Adipocyte (in vitro differentiated cells): ENCODE data around the gene PPP1R10.

Source experiments
- DNase-seq: peaks from one replicate; pipeline ENCODE4 v3.0.0-alpha.2; 2015; ENCODE audit warnings: low read depth
- H3K27me3 ChIP-seq: replicated peaks from 2 replicates; pipeline ENCODE4 v1.7.0; 2013; ENCODE audit warnings: mild to moderate bottlenecking, low read length, moderate library complexity; ENCODE audit not compliant: control insufficient read depth, insufficient read depth
- H3K36me3 ChIP-seq: 2 replicates; pipeline ENCODE4 v1.7.0; 2013; ENCODE audit warnings: low read length, mild to moderate bottlenecking, moderate library complexity; ENCODE audit not compliant: control insufficient read depth, insufficient read depth, severe bottlenecking
- H3K4me1 ChIP-seq: 2 replicates; pipeline ENCODE4 v1.7.0; 2013; ENCODE audit warnings: mild to moderate bottlenecking, low read length, moderate library complexity; ENCODE audit not compliant: control insufficient read depth, insufficient read depth
- H3K4me3 ChIP-seq: 2 replicates; pipeline ENCODE4 v1.7.0; 2013; ENCODE audit warnings: mild to moderate bottlenecking, low read length, moderate library complexity
- H3K9ac ChIP-seq: 2 replicates; pipeline ENCODE4 v1.7.0; 2013; ENCODE audit warnings: mild to moderate bottlenecking, low read length, moderate library complexity
- H3K9me3 ChIP-seq: 2 replicates; pipeline ENCODE4 v1.7.0; 2013; ENCODE audit warnings: mild to moderate bottlenecking, low read length, moderate library complexity; ENCODE audit not compliant: control insufficient read depth

PPP1R10 gene

DNA sequence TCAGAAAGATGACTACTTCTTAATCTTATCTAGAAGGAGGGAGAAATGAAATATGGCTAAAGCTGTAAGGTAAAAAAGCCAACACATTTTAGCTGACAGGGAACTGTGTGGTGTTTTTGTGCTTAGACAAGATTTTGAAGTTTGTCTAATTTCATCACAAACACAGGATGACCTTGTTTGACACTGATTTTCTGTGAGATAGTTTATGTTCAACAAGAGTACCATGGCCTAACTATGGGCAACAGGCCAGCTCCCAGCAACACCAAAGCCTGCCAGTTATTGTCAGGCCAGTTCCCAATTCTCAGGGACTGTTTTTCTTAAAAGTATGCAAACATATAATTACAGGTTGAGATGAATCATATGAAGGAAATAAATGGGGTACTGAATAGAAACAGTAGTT, 51.3 kb downstream of the PPP1R10 start:
- peaks cover 16% of the 10 kb centered on the region for H3K4me1 ChIP-seq
- peaks cover 29% of the 10 kb centered on the region for H3K36me3 ChIP-seq
- no peaks in the 10 kb centered on the region for H3K9me3 ChIP-seq
- no peak overlapping the region for H3K9ac ChIP-seq
- no peaks in the 10 kb centered on the region for H3K27me3 ChIP-seq
- no peak overlapping the region for H3K4me3 ChIP-seq
- no peak for DNase-seq

DNA sequence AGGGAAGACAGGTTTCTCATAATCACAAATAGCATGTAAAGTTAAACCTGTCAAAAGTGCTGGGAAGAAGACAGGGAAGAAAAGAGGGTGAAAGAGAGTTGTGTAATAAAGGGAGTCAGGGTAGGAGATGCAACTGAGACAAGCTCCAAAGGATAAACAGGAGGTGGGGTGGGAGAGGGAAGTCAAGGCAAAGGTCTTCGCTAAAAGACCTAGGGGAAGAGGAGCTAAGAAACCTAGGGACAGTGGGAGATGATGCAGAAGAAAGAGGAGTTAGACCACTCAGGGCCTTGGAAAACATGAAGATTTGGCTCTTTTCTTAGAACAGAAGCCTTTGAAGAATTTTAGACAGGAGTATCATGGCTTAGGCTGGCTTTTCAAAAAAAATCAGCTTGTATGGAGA, 52.9 kb downstream of the PPP1R10 start:
- Histone ChIP-seq H3K36me3 (peaks cover 29% of the 10 kb centered on the region), H3K9me3 (no peaks in the 10 kb centered on the region), H3K4me1 (peaks cover 7% of the 10 kb centered on the region), H3K4me3 (no peak overlapping the region), H3K9ac (no peak overlapping the region), H3K27me3 (no peaks in the 10 kb centered on the region)
- DNase-seq: no peak

DNA sequence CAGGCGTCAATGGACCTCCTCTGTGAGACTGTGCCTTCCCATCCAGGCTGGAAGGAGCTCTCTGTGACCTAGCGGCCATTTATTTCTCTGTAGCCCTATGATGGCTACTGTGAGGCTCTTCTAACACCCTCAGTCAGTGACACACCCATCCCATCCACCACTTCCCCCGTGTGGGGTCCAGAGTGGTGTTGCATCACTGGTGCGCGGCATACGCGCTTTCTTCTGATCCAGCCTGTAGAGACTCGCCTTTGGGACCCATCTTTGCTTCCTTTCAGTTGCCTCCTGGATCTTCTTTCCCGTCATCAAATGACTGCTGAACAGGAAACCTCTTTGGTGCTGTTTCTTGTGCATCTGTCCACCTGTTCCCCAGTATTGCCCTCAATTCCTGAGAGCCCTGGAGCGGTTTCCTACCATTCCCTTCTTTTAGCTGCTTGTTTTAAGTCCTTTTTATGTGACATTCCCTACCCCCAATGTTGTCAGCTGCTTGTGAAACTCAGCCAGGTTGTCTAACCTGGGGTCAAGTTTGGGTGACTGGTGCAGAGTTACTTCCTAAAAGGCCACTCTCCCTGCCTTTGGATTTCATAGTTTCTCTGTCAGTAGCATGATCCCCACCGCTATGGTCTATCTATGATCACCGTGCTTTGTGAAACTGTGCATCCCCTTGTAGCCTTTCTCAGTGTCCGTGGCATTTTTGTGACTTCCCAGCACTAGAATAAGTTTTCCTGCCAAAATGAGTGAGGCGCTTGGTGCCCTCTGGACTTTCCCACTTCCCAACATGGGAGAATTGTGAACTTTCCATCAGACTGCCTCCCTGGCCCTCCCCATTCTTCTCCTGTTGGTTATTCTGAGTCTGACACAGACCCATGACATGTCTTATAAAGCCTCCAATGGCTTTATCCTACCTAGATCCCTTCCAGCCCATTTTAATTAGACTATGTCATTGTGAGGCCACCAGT, 54.3 kb downstream of the PPP1R10 start:
- Histone ChIP-seq H3K9ac (no peak overlapping the region), H3K36me3 (peaks cover 29% of the 10 kb centered on the region), H3K27me3 (no peaks in the 10 kb centered on the region), H3K9me3 (no peaks in the 10 kb centered on the region), H3K4me3 (no peak overlapping the region), H3K4me1 (peaks cover 16% of the 10 kb centered on the region)
- no peak for DNase-seq

DNA sequence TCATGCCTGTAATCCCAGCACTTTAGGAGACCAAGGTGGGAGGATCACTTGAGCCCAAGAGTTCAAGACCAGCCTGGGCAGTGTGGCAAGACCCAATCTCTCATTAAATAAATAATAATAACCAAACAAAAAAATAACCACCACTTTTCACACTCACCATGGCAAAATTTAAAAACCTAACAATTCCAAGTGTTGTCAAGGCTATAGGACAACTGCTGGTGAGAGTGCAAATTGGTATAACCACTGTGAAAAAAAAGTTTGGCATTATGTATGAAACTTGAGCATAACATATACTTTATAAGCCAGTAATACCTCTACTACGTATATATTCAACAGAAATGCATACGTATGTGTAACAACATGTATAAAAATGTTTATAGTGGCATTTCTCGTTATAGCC, 56.1 kb downstream of the PPP1R10 start:
- H3K36me3 ChIP-seq: peaks cover 29% of the 10 kb centered on the region
- no peaks in the 10 kb centered on the region for H3K27me3 ChIP-seq
- H3K4me1 ChIP-seq: peaks cover 18% of the 10 kb centered on the region
- H3K4me3 ChIP-seq: no peak overlapping the region
- H3K9me3 ChIP-seq: no peaks in the 10 kb centered on the region
- no peak overlapping the region for H3K9ac ChIP-seq
- no peak for DNase-seq

DNA sequence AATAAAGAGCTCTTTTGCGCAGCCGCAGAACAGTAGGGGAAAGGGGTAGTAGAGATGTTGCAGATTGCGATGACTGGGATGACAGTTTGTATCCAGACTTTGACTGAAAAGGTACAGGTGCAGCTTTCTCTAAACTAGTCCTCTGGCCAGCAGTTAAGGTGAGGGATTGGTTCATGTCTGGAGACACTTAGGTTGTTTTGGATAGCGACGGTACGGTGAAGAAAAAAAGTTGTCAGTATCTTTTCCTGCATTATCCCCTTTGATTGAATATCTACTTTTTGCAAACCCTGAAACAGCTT, 59.4 kb downstream of the PPP1R10 start:
- Histone ChIP-seq H3K36me3 (peaks cover 30% of the 10 kb centered on the region), H3K9ac (peak overlapping the region; percentile 98), H3K9me3 (no peaks in the 10 kb centered on the region), H3K4me1 (peaks cover 24% of the 10 kb centered on the region), H3K27me3 (no peaks in the 10 kb centered on the region), H3K4me3 (peak overlapping the region; percentile 100)
- DNase-seq: no peak

DNA sequence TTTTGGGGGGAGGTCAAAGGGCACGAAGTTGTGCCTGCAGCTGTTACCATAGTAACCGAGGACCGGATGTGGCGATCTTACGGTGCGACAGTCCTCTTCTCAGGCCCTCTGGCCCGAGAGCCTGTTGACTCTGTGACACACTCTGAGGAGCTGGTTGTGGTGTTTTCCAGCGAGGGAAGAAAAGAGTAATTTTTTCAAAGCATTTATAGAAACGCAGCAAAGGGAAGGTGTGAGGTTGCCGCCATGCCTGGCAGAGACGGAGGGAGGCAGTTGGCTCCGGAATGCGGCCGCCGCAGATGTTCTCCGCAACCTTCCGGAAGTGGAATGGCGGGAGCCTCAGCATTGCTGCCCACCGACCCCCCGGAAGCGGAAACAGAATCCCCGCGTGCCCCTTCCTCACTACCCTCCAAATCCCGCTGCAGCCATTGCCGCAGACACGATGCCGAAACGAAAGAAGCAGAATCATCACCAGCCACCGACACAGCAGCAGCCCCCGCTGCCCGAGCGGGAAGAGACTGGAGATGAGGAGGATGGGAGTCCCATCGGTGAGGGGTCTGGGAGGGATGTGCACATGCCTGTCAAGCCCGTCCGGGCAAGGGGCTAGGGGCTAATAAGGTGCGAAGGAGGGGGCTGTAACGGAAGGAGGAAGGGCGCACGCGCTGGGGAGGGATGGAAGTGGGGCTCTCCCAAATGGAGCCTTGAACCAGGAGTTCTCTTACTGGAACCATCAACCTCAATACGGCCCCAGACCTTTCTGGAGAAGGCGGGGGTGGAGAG, 59.9 kb downstream of the PPP1R10 start, which contains the start of gene PRR3:
Gene PRR3 (plus strand): TSS at position 390 of the 777 bp plus-strand sequence. CDS start 50 bp downstream, at position 440.
- peak; percentile 93 for DNase-seq
- peaks cover 24% of the 10 kb centered on the region for H3K4me1 ChIP-seq
- H3K36me3 ChIP-seq: peaks cover 30% of the 10 kb centered on the region
- no peaks in the 10 kb centered on the region for H3K27me3 ChIP-seq
- peak within 1 kb of the TSS; percentile 100 for H3K4me3 ChIP-seq
- H3K9ac ChIP-seq: peak within 1 kb of the TSS; percentile 98
- no peaks in the 10 kb centered on the region for H3K9me3 ChIP-seq

DNA sequence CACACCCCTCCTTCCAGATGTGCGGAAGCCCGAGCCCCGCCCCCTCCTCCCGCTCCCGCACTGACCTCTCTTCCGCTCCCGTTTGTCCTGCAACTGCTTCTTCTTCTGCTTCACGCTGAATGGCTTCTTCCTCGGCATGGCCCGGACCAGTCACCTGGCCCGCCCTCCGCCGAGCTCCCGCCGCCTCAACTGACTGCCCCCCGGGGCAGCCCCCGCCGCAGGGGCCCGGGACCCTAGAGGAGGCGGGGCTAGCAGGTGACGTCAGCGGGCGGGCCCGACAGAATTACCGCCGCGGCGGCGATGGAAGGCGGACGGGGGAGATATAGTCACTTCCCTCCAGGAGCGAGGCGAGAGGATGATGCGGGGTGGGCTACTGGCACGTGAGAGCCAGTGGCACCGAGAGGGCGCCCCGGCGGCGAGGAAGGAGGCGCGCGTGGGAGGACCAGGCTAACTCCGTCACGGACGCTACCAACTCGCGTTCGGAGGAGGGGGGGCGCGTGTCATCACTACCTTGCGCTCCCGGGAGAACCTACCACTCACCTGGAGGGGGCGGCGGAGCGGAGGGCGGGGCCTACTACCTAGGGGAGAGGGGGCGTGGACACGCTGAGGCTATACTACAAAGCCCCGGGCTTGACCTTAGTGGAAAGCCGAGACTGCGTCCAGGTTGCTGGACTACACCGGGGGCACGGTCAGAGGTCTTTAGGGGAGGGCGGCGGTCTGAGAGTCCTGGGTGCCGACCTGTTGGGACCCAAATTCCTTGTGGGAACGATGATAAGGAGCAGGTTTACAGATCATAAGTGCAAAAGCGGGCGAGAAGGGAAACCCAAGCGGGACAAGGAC, 60.8 kb downstream of the PPP1R10 start, which contains the start of gene GNL1:
Gene GNL1 (minus strand): TSS at position 424 of the 840 bp plus-strand sequence. CDS start 286 bp downstream, at position 138.
- peak; percentile 93 for DNase-seq
- Histone ChIP-seq H3K9me3 (no peaks in the 10 kb centered on the region), H3K4me3 (peak within 1 kb of the TSS; percentile 100), H3K36me3 (peaks cover 30% of the 10 kb centered on the region), H3K9ac (peak within 1 kb of the TSS; percentile 98), H3K4me1 (peaks cover 24% of the 10 kb centered on the region), H3K27me3 (no peaks in the 10 kb centered on the region)

DNA sequence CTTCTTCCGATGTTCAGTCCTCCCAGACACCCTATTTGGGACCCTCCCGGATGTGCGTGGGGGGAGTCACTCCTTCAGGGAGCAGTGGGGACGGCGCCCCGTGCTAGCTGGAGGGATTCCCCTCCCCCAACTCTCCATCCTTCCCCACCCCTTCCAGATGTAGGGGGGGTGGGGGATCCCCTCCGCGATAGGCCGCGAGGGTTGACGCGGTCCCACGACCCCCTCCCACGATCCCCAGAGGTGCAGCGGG, 61.3 kb downstream of the PPP1R10 start:
- peaks cover 33% of the 10 kb centered on the region for H3K36me3 ChIP-seq

DNA sequence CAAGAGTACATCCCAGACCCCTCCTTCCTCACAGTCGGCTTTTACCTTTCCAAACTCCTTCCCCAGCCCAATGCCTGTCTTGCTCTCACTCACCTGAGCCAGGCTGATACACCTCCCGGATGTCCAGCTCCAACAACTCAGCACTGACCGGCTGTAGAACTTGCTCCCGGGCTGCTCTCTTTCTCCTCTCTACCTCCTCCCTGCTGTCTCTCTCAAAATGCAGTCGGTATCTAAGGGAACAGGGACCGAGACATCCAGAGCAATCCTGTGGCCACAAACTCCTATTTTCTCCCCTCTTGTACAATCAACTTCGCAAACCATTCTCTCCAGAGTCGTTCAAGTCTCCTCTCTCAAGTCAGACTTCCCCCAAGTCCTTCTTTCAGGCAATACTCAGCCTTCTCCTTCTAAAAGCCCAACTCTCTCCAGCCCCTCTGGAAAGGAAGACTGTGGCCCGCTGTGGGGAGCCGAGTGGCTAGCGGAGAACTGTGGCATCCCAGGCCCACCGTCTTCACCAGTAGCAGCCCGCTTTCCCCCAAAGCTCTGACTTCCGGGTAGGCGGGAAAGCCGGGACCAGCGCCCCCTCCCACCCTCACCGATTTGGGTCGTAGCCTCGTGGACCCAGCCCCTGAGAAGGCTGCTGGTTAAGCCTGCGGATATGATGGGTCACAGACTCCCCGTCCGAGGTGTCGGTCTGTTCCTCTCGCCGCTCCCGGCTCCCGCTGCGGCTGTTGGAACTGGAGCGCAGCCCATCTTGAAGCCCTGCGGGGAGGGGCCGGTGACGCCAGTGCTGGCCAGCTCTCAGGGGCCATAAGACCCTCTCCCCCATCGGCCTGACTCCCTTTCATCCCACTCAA, 61.9 kb downstream of the PPP1R10 start:
- Histone ChIP-seq H3K36me3 (peaks cover 35% of the 10 kb centered on the region), H3K4me1 (peaks cover 24% of the 10 kb centered on the region), H3K27me3 (no peaks in the 10 kb centered on the region), H3K9me3 (no peaks in the 10 kb centered on the region), H3K9ac (peak overlapping the region; percentile 98), H3K4me3 (peak overlapping the region; percentile 100)
- peak; percentile 78 for DNase-seq

More for the DNA sequence above, 61.3 kb downstream of the PPP1R10 start:
- Histone ChIP-seq H3K9me3 (no peaks in the 10 kb centered on the region), H3K4me3 (peak overlapping the region; percentile 100), H3K4me1 (peaks cover 24% of the 10 kb centered on the region), H3K27me3 (no peaks in the 10 kb centered on the region), H3K9ac (peak overlapping the region; percentile 98)
- DNase-seq: no peak

DNA sequence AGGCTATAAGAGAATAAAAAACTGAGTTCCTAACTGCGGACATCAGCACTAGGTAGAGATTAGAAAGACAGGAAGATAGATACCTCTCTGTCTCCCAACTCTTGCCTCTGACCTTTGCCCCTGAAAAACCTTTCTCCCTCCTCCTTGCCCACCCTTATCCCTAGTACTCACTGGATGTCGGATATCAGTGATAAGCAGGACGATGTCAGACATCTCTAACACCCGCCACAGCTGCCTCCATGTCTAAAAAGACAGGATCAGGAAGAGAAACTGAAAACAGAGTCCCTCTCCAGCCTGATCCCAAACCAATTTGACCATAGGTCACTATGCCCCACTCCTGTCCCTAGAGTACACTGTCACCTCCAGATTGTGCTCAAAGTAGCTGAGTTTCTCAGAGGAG, 62.6 kb downstream of the PPP1R10 start:
- no peaks in the 10 kb centered on the region for H3K9me3 ChIP-seq
- peaks cover 35% of the 10 kb centered on the region for H3K36me3 ChIP-seq
- H3K4me3 ChIP-seq: peak overlapping the region; percentile 100
- DNase-seq: no peak
- peak overlapping the region; percentile 98 for H3K9ac ChIP-seq
- no peaks in the 10 kb centered on the region for H3K27me3 ChIP-seq
- peaks cover 24% of the 10 kb centered on the region for H3K4me1 ChIP-seq
